Right ventricle myocardium superior (tissue), 1 donor: Measurements from ENCODE around the gene JAKMIP3. TPM values are rescaled to one million over a fixed set of nuclear protein-coding genes. Genes with fewer than 3 reads are reported as not detected.
A peak's percentile ranks its signal among the peaks of the same experiment; 100 is the strongest.

ENCODE experiments used
- ATAC-seq: fragments of 200-7000 bp; cut with Tn5 transposase; one replicate; pipeline ENCODE4 v1.9.1; 2020; ENCODE audit warnings: mild to moderate bottlenecking; ENCODE audit not compliant: poor library complexity
- DNase-seq: peaks from one replicate; pipeline ENCODE4 v3.0.0-alpha.2; 2020
- intact Hi-C: fragments of 100-400 bp; cut with DNase I; formaldehyde crosslinking; loops from one replicate; pipeline ENCODE4 v1.11.2; 2022
- total RNA-seq: library from RNA; stranded (reverse); fragmentation: NEBNext Ultra II Directional; extraction: Animal tissue kit (Norgen Biotek cat#: 25700); gene quantifications from one replicate; pipeline ENCODE4 v1.2.1, GENCODE V29; 2021
- donor health status: DM: no; HTN: yes; CAD: no; lungs with severe emphysema.

JAKMIP3 gene
- total RNA-seq, 1 donor from 2014 or later, result 1.5 TPM

DNA sequence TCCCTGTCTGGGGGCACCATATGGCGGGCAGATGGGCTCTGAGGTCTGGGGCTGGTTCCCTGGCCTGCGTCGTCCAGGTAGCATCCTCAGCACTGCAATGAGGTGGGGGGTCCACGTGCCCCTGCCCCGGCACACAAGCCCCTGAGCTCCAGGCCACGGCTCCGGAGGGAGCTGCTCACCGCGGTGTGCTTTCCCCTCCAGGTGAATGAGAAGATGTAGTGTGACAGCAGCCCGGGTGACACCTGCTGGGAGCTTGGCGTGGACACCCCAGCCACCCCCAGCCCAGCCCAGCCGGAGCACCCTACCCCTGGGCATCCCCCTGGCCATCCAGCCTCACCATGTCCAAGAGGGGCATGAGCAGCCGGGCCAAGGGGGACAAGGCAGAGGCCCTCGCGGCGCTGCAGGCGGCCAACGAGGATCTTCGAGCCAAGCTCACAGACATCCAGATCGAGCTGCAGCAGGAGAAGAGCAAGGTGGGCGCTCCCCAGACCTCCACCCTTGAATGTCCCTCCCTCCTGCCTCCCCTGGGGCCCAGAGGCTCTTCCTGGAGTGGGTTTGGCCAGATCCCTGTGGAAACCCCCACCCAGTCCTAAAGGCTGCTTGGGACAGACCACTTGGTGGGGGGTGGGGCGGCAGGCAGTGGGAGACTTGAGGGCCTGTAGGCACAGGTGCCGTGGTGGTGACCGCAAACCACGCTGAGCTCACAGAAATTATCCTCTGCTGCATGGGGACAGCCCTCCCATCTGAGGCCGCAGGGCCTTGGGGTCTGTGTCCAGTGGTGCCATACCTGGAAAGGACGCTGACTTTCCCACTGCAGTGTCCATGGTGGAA lies 38.9 kb downstream of the JAKMIP3 start:
- DNase-seq, result no peak
- intact Hi-C loops, result no loop called here
- ATAC-seq, result no peak

DNA sequence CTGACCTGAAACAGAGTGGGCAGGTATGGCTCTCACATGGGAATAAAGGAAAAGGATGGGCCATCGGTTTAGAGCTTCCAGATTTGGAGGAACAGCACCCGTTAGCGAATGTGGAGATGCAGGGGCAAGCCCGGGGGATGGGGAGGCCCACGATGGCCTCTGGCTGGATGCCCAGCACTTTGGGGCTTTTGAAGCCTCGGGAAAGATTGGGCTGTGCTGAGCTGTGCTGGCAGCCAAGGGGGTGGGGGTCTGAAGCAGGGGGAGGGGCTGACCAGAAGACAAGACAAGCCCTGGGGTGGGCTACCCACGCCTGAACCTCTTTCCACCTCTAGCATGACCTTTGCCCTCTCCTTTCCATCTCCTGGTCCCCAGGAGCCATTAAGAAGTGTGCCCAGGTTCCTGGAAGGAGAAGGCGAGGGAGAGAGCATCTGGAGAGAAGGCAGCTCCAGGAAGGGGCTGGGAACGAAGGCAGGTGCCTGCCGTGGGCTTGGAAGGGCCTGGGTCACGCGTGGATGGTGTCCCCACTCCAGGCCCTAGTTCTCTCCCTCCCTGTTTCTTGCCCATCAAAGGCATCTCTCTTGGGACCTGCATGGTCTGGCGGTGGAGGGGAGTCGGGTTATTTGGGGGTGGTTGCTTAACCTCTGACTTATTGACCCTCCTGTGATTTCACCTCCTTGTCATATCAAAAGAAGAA lies 39.7 kb downstream of the JAKMIP3 start:
- intact Hi-C loops, result no loop called here
- ATAC-seq (no peak), DNase-seq (no peak)

DNA sequence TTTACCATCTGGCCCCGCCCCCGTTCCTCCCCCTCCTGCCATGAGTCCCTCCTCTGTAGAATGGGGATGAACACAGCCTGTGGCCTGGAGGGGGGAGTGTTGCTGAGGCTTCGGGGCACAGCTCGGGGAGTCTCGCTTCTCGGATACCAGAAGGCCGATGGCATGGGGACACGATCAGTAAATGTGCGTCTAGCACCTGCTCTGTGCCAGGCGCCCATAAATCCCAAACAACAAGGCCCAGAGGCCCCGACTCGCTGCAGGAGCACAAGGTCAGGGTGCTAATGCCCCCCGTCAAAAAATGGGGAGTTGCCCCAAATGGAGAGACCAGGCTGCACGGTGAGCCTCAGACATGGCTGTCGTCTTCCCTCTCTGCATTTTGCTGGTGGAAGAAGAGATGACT lies 40.7 kb downstream of the JAKMIP3 start:
- no peak for ATAC-seq
- intact Hi-C loops, result no loop called here
- peak; percentile 19 for DNase-seq

DNA sequence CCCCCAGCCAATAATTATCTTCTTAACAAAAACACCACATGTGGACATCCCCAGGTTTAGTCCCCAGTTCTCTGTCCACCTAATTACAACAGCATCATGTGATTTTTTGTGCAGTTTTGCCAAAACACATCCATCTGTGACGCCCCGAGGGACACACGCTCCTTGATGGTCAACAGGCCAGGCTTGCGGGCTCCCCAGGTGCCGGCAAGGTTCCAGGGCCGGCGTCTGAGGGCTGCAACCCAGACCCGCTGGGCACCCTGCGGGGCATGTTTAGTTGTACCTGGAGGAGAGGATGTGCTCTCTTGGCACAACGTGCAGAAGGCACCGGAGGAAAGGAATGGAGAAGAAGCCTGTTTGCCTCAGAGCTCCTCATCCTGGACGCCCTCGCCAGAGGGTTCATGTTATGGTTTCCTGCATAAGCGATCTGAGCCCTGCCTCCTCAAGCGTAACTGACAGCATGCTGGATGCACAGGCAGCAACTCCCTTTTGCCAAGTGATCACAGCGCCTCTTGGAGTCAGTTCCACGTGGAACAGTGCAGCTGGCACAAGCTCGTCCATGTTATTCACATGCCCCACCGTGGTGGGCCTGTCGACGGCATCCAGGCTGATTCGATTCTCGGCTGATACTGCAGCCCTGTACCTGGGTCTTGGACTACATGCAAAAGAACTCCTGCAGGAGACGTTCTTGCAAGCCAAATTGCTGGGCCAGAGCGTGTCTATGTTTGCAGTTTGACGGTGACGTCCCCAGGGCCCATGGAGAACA lies 41.6 kb downstream of the JAKMIP3 start:
- intact Hi-C loops, result no loop called here
- DNase-seq (peak; percentile 14), ATAC-seq (no peak)

DNA sequence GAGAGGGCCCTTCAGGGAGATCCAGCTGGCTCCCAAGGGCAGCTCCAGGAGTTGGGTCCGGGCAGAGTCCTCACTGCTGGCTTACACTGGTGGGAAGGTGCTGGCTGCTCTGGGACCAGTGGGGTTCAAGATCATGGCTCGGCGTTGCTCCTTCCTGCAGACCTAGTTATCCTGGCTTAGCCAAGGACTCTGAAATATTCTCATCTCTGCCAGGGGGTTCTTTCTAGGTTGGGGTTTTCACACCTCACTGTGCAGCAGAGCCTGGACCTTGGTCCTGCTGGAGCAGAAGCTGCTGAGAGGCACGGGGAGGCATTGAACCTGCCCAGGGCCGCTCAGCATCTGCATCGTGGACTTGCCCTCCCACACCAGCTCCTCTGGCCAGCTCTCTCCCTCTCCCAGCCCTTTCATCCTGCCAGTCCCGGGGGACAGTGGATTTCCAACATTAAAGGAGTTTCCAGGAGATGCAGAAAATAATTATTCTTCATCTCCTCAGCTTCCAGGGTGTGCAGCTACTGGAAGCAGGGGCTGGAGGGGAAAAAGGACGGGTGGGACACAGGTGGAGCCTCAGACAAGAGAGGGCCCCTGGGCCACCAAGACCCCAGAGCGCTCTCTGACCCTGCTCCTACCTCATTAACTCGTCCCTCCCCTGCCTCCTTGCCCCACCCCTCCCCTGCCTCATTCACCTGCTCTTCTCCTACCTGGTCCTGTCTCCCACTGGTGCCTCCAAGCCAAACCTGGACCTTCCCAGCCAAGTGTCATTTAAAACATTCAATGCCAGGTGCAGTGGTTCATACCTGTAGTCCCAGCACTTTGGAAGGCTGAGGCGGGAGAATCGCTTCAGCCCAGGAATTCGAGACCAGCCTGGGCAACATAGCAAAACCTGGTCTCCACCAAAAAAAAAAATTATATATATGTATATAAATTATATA lies 42.5 kb downstream of the JAKMIP3 start:
- DNase-seq (peak; percentile 25), ATAC-seq (no peak)
- intact Hi-C loops, result no loop called here

DNA sequence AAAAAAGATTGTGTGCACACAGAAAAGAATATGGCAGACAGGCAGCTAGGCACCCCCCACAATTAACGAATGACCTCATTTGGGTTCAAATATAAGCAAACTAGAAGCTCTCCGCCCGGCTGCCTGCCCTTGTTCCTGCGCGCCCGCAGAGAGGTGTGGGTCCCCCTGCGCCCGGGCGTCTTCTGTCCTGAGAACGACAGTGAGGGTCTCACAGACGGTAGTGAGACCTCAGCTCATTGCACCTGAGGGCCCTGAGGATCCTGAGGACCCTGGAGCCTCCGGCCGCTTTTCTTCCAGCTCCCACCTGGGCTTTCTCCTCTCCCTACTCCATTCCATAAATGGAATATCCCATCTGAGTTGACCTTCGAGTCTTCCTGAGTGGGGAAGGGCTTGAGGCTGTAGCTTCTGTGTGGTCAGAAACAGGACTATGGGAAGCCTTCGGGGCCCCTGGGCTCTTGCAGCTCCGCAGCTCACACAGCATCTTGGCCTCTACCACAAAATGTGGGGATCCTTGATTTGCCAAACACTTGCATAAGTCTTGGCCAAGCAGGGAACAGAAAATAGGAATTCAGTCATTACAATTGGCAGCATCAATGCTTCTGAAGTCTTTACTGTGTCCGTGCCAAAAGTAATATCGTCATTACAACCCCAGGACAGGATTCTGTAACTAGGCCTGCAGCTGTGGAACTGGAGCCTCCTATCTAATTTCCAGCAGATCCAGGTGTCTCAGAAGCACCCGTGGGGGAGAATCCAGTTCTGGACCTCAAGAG lies 43.8 kb downstream of the JAKMIP3 start:
- peak; percentile 74 for ATAC-seq
- intact Hi-C loops, result no loop called here

DNA sequence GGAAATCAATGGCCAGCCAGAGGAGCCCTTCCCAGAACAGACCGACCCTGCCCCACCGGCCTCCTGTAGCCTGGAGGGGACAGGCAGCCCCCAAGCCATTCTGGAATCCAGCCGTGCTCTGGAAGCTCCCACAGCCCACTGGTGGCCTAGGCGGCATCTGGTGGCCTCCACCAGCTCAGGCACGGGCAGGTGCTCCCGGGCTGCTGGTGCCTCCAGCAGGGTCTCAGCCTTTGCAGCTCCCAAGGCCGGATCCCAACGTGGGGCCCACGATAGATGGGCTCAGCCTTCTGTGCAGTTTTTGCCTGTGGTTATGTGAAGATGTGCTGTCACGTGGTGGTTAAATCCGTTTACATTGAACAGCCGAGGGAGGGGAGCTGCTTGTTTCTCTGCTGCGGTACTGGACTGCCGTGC lies 44.4 kb downstream of the JAKMIP3 start:
- intact Hi-C loops, result no loop called here
- peak; percentile 39 for DNase-seq
- no peak for ATAC-seq

More for the DNA sequence above, 43.8 kb downstream of the JAKMIP3 start:
- peak; percentile 48 for DNase-seq

DNA sequence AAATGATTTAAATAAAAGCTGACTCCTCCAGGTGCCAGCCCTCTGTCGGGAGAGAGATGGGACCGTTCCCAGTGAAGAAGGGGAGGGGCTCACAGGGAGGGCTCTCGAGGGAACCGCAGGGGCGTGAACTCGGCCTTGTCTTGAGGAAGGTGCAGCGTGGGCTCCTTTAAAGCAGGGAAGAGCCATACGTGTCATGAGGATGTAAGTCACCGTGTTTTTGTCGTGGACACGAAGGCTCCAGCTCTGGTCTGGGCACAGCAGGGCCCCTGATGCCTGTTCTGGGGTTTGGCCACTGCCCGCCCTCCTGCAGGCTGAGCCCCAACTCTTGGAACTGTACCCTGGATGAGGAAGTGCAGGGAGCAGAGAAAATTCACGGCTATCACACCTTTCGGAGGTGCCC lies 45.0 kb downstream of the JAKMIP3 start:
- intact Hi-C loops, result no loop called here
- DNase-seq, result peak; percentile 25
- no peak for ATAC-seq

DNA sequence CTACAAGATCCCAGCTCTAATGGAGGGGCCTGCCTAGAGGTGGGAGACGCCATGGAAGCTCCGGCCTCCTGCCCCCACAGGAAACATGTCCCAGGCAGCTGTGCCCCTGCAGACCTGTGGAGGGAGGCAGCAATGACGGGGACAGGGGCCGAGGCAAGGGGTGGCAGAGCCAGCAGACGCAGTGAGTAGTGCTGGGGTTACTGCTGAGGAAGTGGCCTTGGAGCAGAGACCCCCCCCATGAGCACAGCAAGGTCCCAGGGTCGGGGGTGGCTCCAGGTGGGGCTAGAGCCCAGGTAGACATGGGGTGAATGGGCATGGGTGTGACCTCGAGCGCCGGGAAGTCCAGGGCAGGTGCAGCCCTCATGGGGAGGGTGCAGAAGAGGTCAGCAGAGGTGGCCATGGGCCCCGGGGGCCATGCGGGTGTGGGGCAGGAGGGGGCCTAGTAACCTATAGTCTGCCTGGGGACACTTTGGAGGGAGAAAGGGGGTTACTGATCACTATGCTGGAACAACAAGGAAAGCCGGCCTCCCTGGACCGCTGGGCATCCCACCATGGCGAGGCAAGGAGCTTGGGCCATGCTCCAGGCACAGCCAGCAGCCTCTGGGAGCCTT lies 45.5 kb downstream of the JAKMIP3 start:
- no peak for ATAC-seq
- peak; percentile 30 for DNase-seq
- intact Hi-C loops, result no loop called here

DNA sequence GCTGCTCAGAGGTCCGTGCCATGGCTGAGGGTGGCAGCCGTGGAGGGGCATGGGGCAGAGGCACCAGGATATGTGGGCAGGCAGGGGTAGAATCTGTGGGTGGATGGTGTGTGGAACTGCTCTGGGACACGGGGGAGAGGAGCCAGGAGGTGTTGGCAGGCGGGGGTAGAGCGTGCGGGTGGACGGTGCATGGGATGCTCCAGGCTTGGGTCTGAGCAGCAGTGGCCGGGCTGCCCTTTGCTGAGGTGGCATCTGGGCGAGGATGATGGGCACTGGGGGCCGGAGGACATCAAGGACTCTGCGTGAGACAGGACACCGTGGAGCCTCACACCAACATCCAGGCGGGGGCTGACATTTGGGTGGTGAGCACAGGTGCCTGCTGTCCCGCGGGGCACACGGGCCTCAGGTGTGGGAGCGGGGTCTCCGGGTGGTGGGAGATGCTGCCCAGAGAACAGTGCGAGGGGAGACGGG lies 46.2 kb downstream of the JAKMIP3 start:
- no peak for ATAC-seq
- intact Hi-C loops, result no loop called here
- DNase-seq, result peak; percentile 40

DNA sequence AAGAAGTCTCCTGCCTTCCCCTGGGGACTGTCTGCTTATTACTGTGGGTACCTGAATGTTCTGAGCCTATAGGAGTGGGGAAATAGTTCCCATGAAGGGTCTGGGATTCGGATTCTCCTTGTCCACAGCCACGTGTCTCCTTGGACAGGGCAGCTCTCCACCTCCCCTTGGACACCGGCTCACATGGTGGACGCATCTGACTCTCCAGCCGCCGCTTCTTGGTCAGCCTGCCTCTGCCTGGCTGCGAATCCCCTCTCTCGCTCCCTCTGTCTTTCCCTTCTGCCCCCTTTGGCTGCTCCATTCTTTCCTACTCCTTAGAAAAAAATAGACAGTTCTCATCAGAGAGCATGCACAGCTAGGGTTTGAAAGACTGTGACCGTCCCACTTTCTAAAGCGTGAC lies 46.9 kb downstream of the JAKMIP3 start:
- intact Hi-C loops, result no loop called here
- peak; percentile 18 for DNase-seq
- ATAC-seq, result no peak

DNA sequence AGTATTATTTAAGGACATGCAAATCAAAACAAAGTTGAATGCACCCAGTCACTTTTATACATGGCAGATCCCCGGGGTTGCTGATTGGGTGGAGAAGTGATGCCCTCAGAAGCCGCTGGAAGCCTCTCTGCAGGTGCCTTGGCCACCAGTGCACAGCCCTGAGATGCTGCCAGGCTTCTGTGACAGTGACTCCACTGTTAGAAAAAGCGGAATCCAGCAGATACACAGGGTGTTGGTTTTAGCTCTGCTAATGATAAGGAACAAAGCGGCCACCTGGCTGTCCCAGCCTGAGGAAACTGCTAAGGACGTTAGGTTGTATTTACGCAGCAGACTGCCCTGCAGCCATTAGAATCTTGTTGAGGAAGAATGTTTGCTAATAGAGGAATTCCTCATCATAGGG lies 47.5 kb downstream of the JAKMIP3 start:
- intact Hi-C loops, result no loop called here
- DNase-seq (peak; percentile 32), ATAC-seq (no peak)

DNA sequence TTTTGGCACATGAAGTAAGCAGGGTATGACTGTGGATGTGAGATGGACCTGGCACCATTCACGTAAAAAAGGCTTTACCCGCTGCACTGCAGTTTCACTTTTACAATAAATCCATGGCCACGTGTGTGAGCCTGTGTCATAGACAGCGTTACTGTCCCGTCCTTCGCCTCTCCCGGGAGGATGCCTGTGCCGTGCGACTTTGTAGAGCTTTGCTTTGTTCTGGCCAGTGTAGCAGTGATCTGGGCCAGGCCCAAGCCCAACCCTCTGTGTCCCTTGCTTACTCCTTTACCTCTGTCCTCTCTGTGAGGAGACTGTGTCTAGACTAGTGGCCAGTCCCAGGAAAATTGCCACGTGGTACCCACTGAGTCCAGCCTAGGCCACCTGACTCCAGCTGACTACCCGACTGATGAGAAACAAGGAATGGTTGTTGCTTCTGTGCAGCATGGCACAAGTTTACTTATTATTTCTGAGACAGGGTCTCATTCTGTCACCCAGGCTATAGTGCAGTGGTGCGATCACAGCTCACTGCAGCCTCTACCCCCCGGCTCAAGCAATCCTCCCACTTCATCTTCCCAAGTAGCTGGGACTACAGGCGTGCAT lies 48.1 kb downstream of the JAKMIP3 start:
- peak; percentile 70 for ATAC-seq

DNA sequence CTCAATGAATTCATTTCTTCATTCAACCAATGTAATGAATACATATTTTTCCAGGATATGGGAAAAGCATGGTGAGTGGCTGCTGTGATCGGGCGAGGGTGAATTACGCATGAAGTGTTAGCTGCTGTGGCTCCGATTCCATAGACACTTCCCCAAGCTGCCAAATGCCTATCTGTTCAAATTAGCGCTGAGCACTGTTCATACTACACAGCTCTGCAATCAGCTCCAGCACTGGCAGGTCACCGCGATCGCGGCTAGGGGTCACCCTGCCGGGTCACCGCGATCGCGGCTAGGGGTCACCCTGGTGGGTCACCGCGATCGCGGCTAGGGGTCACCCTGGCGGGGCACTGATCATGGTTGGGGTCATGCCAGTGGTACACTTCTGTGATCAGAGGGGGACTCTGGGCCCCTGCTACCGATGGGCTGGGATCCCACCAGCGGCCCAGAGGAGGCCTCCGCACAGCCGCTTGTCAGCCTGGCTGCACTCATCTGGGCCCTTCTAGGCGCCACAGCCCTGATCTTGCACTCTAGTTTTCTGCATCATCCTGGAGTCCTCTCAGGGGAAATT lies 49.3 kb downstream of the JAKMIP3 start:
- intact Hi-C loops, result no loop called here
- ATAC-seq (no peak), DNase-seq (peak; percentile 19)

More for the DNA sequence above, 48.1 kb downstream of the JAKMIP3 start:
- DNase-seq, result peak; percentile 46
- intact Hi-C loops, result no loop called here
